Chondrocyte (in vitro differentiated cells): Measurements from ENCODE around the gene PDE9A. TPM values are rescaled to one million over a fixed set of nuclear protein-coding genes. Genes with fewer than 3 reads are reported as not detected.

Experiments
- DNase-seq: peaks from one replicate; pipeline ENCODE4 v3.0.0; 2021; ENCODE audit warnings: mixed read lengths, low spot score
- H3K27ac Mint-ChIP-seq: one replicate; pipeline ENCODE4 v1.8.0; 2021; ENCODE audit warnings: mild to moderate bottlenecking, moderate library complexity, mixed read lengths; ENCODE audit not compliant: unreplicated experiment
- H3K27me3 Mint-ChIP-seq: 2 replicates; pipeline ENCODE4 v1.8.0; 2021; ENCODE audit warnings: low read depth, mixed read lengths
- H3K36me3 Mint-ChIP-seq: 2 replicates; pipeline ENCODE4 v1.8.0; 2021; ENCODE audit warnings: low read depth, mixed read lengths
- H3K4me1 Mint-ChIP-seq: 2 replicates; pipeline ENCODE4 v1.8.0; 2021; ENCODE audit warnings: low read depth, mild to moderate bottlenecking, mixed read lengths
- H3K4me3 Mint-ChIP-seq: one replicate; pipeline ENCODE4 v1.8.0; 2021; ENCODE audit warnings: mild to moderate bottlenecking, moderate library complexity, mixed read lengths; ENCODE audit not compliant: unreplicated experiment
- H3K9me3 Mint-ChIP-seq: 2 replicates; pipeline ENCODE4 v1.8.0; 2021; ENCODE audit warnings: low read depth, mixed read lengths
- CTCF ChIP-seq: fragments of 200-600 bp; sonication (generic); IDR thresholded peaks from 2 replicates; pipeline ENCODE4 v1.5.0; 2021; ENCODE audit warnings: antibody characterized with exemption, mild to moderate bottlenecking, moderate library complexity
- total RNA-seq: library from RNA; stranded (reverse); gene quantifications from 3 replicates; pipeline ENCODE4 v1.2.1, GENCODE V29; 2021

The PDE9A gene
- total RNA-seq, 1 donor from 2014 or later, result 0.60 TPM

- Mint-ChIP-seq H3K4me1 (no peaks in the 10 kb centered on the region), H3K36me3 (no peaks in the 10 kb centered on the region), H3K9me3 (no peaks in the 10 kb centered on the region), H3K27me3 (peaks cover 32% of the 10 kb centered on the region), H3K4me3 (no peak overlapping the region), H3K27ac (no peak overlapping the region)
- no peak for DNase-seq
- TF ChIP-seq CTCF, result no peak
These were observed 91.4 kb downstream of the PDE9A start for GRCh38 chr21:42744520-42745445.

GRCh38 chr21:42745511-42746239 is 92.3 kb downstream of the PDE9A start:
- Mint-ChIP-seq H3K4me1 (no peaks in the 10 kb centered on the region), H3K9me3 (no peaks in the 10 kb centered on the region), H3K27me3 (peaks cover 28% of the 10 kb centered on the region), H3K27ac (no peak overlapping the region), H3K36me3 (no peaks in the 10 kb centered on the region), H3K4me3 (no peak overlapping the region)
- TF ChIP-seq CTCF, result no peak
- no peak for DNase-seq

GRCh38 chr21:42746240-42746592 is 92.8 kb downstream of the PDE9A start:
- Mint-ChIP-seq H3K4me3 (no peak overlapping the region), H3K27ac (no peak overlapping the region)

GRCh38 chr21:42746593-42747275 is 93.3 kb downstream of the PDE9A start:
- Mint-ChIP-seq H3K9me3 (no peaks in the 10 kb centered on the region), H3K4me1 (no peaks in the 10 kb centered on the region), H3K27me3 (peaks cover 23% of the 10 kb centered on the region), H3K4me3 (no peak overlapping the region), H3K36me3 (no peaks in the 10 kb centered on the region), H3K27ac (no peak overlapping the region)
- no peak for TF ChIP-seq CTCF
- DNase-seq, result no peak

More at GRCh38 chr21:42746240-42746592, 92.8 kb downstream of the PDE9A start:
- H3K9me3 Mint-ChIP-seq, result no peaks in the 10 kb centered on the region
- no peaks in the 10 kb centered on the region for H3K36me3 Mint-ChIP-seq
- H3K4me1 Mint-ChIP-seq, result no peaks in the 10 kb centered on the region
- no peak for DNase-seq
- H3K27me3 Mint-ChIP-seq, result peaks cover 28% of the 10 kb centered on the region
- TF ChIP-seq CTCF, result no peak

- peaks cover 19% of the 10 kb centered on the region for H3K27me3 Mint-ChIP-seq
- no peaks in the 10 kb centered on the region for H3K4me1 Mint-ChIP-seq
- no peak overlapping the region for H3K27ac Mint-ChIP-seq
- DNase-seq, result no peak
- H3K36me3 Mint-ChIP-seq, result no peaks in the 10 kb centered on the region
- no peaks in the 10 kb centered on the region for H3K9me3 Mint-ChIP-seq
- no peak for TF ChIP-seq CTCF
- H3K4me3 Mint-ChIP-seq, result no peak overlapping the region
These were observed 93.9 kb downstream of the PDE9A start for GRCh38 chr21:42747276-42747701.
